Neural crest cell (in vitro differentiated cells): ENCODE data around the gene ATG5. TPM values are rescaled to one million over a fixed set of nuclear protein-coding genes. Genes with fewer than 3 reads are reported as not detected.

ENCODE experiments used
- DNase-seq: peaks from one replicate; pipeline ENCODE4 v3.0.0; 2021; ENCODE audit warnings: low read depth, mixed read lengths, low spot score
- H3K27ac Mint-ChIP-seq: one replicate; pipeline ENCODE4 v1.8.0; 2021; ENCODE audit warnings: mild to moderate bottlenecking, mixed read lengths; ENCODE audit not compliant: unreplicated experiment
- H3K27me3 Mint-ChIP-seq: 2 replicates; pipeline ENCODE4 v1.8.0; 2021; ENCODE audit warnings: low read depth, mild to moderate bottlenecking, mixed read lengths
- H3K36me3 Mint-ChIP-seq: 2 replicates; pipeline ENCODE4 v1.8.0; 2021; ENCODE audit warnings: low read depth, mild to moderate bottlenecking, mixed read lengths
- H3K4me1 Mint-ChIP-seq: 2 replicates; pipeline ENCODE4 v1.8.0; 2021; ENCODE audit warnings: mixed read lengths
- H3K4me3 Mint-ChIP-seq: one replicate; pipeline ENCODE4 v1.8.0; 2021; ENCODE audit warnings: mild to moderate bottlenecking, mixed read lengths
- H3K9me3 Mint-ChIP-seq: 2 replicates; pipeline ENCODE4 v1.8.0; 2021; ENCODE audit warnings: mixed read lengths
- total RNA-seq: library from RNA; stranded (reverse); gene quantifications from 2 replicates; pipeline ENCODE4 v1.2.1, GENCODE V29; 2021
- TF ChIP-seq, protein P1 (sequence below): fragments of 200-600 bp; sonication (generic); conservative IDR thresholded peaks from 2 replicates; pipeline ENCODE4 v1.5.0; 2021; ENCODE audit warnings: antibody characterized with exemption, mild to moderate bottlenecking

ATG5 gene
- total RNA-seq, 1 donor from 2014 or later, result 22.5 TPM

DNA sequence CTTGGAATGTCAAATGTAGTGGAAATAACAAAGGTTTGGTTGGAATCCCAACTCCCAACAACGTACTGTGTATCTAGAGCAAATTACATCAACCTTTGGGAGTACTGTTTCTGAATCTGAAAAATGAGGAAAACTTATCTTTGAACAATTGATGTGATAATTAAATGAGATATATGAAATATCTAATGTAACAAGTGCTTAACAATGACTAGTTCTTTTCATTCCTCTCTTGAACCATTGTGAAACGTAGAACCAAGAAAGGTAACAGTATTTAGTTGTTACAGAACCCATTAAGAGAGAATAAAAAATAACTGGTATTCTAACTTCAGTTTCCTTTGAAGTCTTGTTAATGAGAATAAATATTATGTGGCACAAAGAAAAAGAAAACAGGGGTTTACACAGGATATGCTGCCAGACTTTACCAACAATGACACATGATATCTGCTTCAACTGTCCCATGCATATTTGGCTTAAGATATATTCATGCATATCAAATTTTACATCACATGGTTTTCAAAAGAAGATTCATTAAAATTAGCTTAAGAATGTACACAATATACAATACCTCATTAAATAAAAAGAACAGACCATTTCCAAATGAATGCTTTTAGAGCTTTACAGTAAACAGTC is 111.8 kb downstream of the ATG5 start:
- Mint-ChIP-seq H3K4me1 (no peaks in the 10 kb centered on the region), H3K4me3 (no peak overlapping the region), H3K27ac (no peak overlapping the region), H3K36me3 (no peaks in the 10 kb centered on the region), H3K9me3 (peaks cover 2% of the 10 kb centered on the region), H3K27me3 (no peaks in the 10 kb centered on the region)
- TF ChIP-seq, protein P1, sequence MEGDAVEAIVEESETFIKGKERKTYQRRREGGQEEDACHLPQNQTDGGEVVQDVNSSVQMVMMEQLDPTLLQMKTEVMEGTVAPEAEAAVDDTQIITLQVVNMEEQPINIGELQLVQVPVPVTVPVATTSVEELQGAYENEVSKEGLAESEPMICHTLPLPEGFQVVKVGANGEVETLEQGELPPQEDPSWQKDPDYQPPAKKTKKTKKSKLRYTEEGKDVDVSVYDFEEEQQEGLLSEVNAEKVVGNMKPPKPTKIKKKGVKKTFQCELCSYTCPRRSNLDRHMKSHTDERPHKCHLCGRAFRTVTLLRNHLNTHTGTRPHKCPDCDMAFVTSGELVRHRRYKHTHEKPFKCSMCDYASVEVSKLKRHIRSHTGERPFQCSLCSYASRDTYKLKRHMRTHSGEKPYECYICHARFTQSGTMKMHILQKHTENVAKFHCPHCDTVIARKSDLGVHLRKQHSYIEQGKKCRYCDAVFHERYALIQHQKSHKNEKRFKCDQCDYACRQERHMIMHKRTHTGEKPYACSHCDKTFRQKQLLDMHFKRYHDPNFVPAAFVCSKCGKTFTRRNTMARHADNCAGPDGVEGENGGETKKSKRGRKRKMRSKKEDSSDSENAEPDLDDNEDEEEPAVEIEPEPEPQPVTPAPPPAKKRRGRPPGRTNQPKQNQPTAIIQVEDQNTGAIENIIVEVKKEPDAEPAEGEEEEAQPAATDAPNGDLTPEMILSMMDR, result no peak
- no peak for DNase-seq

DNA sequence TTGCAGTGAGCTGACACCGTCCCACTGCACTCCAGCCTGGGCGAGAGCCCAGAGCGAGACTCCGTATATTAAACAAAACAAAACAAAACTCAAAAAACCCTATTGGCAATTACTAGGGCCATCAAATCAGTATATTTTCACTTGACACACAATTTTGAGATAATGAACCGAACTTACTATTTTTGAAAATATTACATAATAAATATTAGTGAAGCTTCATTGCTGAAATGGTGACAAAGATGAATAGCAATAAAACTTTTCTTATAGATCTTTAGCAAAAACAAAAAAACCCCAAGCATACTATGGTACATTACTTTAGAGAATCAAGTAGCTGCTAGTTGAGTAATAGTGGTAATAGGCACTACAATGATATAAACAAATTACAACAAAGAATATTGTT is 113.0 kb downstream of the ATG5 start:
- H3K27me3 Mint-ChIP-seq, result no peaks in the 10 kb centered on the region
- no peaks in the 10 kb centered on the region for H3K36me3 Mint-ChIP-seq
- DNase-seq, result no peak
- H3K9me3 Mint-ChIP-seq, result peaks cover 2% of the 10 kb centered on the region
- no peak overlapping the region for H3K27ac Mint-ChIP-seq
- TF ChIP-seq, protein P1, result no peak
- no peaks in the 10 kb centered on the region for H3K4me1 Mint-ChIP-seq
- H3K4me3 Mint-ChIP-seq, result no peak overlapping the region

DNA sequence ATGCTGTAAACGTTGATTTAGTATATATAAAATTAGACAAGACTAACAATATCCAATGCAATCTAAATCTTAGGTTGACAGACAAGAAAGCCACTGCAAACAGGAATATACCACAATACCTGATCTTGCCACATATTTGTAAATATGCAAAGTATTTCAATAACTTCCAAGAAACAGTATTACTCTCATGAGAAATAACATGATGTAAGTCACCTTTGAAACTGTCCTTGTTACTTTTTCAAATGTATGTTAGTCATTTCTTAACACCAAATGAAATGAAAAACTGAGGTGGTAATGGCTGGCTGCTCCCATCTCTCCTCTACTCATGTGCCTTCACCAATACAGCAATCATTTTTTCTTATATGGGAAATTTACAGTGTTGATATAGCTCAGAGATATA is 118.7 kb downstream of the ATG5 start:
- Mint-ChIP-seq H3K4me1 (peaks cover 7% of the 10 kb centered on the region), H3K9me3 (peaks cover 2% of the 10 kb centered on the region)
- TF ChIP-seq, protein P1, result no peak

DNA sequence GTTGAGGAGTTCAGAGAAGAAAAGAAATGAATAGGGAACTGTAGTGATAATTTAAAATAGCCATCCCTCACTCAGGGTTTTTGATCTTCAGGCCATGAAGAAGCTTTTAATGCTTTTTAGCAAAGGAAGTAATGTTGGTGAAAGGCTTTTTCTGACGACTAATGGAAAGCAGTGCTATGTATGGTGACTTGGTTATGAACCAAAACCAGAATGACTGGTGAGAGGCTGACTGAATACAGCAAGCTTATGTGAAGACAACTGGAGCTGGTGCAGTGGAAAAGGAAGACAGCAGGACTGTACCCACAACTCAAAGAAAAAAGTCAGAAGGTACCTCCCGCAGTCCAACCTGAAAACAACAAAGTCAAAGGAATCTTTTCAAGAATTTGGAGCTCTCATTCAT is 120.6 kb downstream of the ATG5 start:
- Mint-ChIP-seq H3K4me1 (peaks cover 7% of the 10 kb centered on the region), H3K36me3 (peaks cover under 1% of the 10 kb centered on the region), H3K9me3 (peaks cover 2% of the 10 kb centered on the region), H3K27me3 (no peaks in the 10 kb centered on the region), H3K4me3 (no peak overlapping the region), H3K27ac (no peak overlapping the region)
- TF ChIP-seq, protein P1, result no peak
- no peak for DNase-seq

More for the DNA sequence above, 118.7 kb downstream of the ATG5 start:
- DNase-seq, result no peak
- H3K27ac Mint-ChIP-seq, result no peak overlapping the region
- no peaks in the 10 kb centered on the region for H3K27me3 Mint-ChIP-seq
- no peak overlapping the region for H3K4me3 Mint-ChIP-seq
- H3K36me3 Mint-ChIP-seq, result no peaks in the 10 kb centered on the region

DNA sequence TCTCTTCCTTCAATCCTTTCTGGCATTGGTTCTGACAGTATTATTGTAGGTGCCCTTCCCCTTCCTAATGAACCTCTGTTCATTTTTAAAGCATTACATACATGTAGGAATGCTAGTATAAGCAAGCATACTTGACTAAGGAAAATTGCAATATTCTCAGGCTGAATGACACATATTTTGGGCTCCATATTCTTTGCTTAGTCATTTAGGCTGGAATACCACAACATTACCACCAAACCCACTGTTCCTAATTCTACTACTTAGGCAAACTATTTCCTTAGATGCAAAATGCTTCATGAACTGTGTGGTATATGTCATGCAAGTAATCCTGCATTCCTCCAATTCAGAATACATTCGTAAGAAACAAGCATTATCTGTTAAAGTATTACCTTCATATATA is 125.6 kb downstream of the ATG5 start:
- H3K4me1 Mint-ChIP-seq, result peaks cover 5% of the 10 kb centered on the region
- DNase-seq, result no peak
- H3K36me3 Mint-ChIP-seq, result peaks cover 2% of the 10 kb centered on the region
- H3K9me3 Mint-ChIP-seq, result no peaks in the 10 kb centered on the region
- H3K4me3 Mint-ChIP-seq, result no peak overlapping the region
- no peaks in the 10 kb centered on the region for H3K27me3 Mint-ChIP-seq
- no peak overlapping the region for H3K27ac Mint-ChIP-seq
- TF ChIP-seq, protein P1, result no peak
